Gastroesophageal sphincter (tissue), 3 donors: Measurements from ENCODE around the gene HSD17B14.

Experiments
- EP300 ChIP-seq: sonication (generic); formaldehyde crosslinking; IDR thresholded peaks from one replicate; pipeline ENCODE4 v1.6.1; 2017; ENCODE audit warnings: antibody characterized with exemption, mild to moderate bottlenecking
- POLR2A ChIP-seq, 2 donors: fragments of 450-650 bp; IDR thresholded peaks; one replicate each; pipeline ENCODE4 v1.6.1; 2017; ENCODE audit warnings: antibody characterized with exemption in 2 of 2, mild to moderate bottlenecking in 2 of 2, moderate library complexity in 1 of 2
- TF ChIP-seq, protein P1 (sequence below), 4 experiments: fragments of 200-600 bp in 2 of 4; fragments of 450-650 bp in 2 of 4; sonication (generic) in 1 of 4; IDR thresholded peaks; one replicate each; pipeline ENCODE4 v1.5.1; 2017 to 2019; ENCODE audit warnings: antibody characterized with exemption in 4 of 4, mild to moderate bottlenecking in 2 of 4, moderate library complexity in 2 of 4

DNA sequence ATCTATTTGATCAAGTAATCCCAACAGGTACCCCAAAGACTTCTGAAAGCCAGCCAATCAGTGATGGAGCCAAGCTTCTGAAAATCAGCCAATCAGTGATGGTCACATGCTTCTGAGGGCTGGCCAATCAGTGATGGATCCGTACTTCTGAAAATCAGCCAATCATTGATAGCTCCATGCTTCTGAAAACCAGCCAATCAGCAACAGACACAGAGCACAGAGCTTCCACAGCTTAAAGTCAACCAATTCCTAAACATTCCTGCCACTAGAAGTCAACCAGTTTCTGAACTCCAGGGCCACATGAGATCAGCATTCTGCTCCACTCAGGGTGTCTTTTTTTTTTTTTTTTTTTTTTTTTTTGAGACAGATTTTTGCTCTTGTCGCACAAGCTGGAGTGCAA is 8.2 kb upstream of the HSD17B14 start:
- TF ChIP-seq POLR2A (IDR thresholded peaks at IDR 0.05) (no peak), EP300 (no peak)
- TF ChIP-seq, protein P1, sequence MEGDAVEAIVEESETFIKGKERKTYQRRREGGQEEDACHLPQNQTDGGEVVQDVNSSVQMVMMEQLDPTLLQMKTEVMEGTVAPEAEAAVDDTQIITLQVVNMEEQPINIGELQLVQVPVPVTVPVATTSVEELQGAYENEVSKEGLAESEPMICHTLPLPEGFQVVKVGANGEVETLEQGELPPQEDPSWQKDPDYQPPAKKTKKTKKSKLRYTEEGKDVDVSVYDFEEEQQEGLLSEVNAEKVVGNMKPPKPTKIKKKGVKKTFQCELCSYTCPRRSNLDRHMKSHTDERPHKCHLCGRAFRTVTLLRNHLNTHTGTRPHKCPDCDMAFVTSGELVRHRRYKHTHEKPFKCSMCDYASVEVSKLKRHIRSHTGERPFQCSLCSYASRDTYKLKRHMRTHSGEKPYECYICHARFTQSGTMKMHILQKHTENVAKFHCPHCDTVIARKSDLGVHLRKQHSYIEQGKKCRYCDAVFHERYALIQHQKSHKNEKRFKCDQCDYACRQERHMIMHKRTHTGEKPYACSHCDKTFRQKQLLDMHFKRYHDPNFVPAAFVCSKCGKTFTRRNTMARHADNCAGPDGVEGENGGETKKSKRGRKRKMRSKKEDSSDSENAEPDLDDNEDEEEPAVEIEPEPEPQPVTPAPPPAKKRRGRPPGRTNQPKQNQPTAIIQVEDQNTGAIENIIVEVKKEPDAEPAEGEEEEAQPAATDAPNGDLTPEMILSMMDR (IDR thresholded peaks at IDR 0.05), result peak in 1 of 4 experiments; percentile 43
